Measurements from ENCODE around the gene TIMP2. TPM values are rescaled to one million over a fixed set of nuclear protein-coding genes. Genes with fewer than 3 reads are reported as not detected.

The TIMP2 gene
- polyA plus RNA-seq, 4 donors = 12.7 to 84.6 (median 44.0) TPM

- FAIRE-seq (no peak), DNase-seq (no peak)
- Histone ChIP-seq H3K4me1 (ENCODE audit: control insufficient read depth in 3 of 3, insufficient read depth in 2 of 3, low read depth in 1 of 3, low read length in 2 of 3) (no peaks in the 10 kb centered on the region), H3K27ac (ENCODE audit: low read depth in 1 of 3, low read length in 2 of 3) (peak overlapping the region in 1 of 3 donors; percentile 71), H3K4me3 (ENCODE audit: low read depth in 1 of 3, low read length in 3 of 3) (no peak overlapping the region), H3K9me3 (ENCODE audit: control insufficient read depth in 2 of 2, insufficient read depth in 1 of 2, low read depth in 1 of 2, low read length in 1 of 2) (no peaks in the 10 kb centered on the region), H3K27me3 (ENCODE audit: control insufficient read depth in 3 of 3, insufficient read depth in 3 of 3, low read length in 3 of 3) (no peaks in the 10 kb centered on the region), H3K36me3 (ENCODE audit: control insufficient read depth in 3 of 3, insufficient read depth in 2 of 3, low read depth in 1 of 3, low read length in 3 of 3) (peaks cover 19 to 85% (median 29%) of the 10 kb centered on the region in 3 donors)
- WGBS, 3 donors = 90 to 96% (median 94%) methylated on average over 18 of the region's 18 CpGs
These were observed 105.1 kb downstream of the TIMP2 start for GRCh38 chr17:78819806-78820792.

DNA sequence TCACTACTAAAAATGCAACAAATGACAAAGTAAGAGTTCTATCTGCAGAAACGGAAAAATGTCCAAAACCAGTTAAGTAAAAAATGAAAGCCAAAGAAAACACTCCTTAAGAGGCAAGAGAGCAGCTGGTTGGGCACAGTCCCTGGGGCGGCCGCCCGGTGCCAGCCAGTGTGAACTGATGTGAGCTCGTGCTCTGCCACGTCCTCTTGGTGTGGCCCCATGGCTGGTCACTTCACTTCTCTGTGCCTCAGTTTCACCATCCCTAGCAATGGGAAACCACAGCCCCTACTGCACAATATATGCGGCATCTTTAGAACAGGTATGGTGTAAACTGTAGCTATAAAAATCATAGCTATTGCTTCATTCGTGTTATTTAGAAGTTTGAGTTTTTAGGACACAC is 105.8 kb downstream of the TIMP2 start:
- Histone ChIP-seq H3K9me3 (ENCODE audit: control insufficient read depth in 2 of 2, insufficient read depth in 1 of 2, low read depth in 1 of 2, low read length in 1 of 2) (no peaks in the 10 kb centered on the region), H3K27me3 (ENCODE audit: control insufficient read depth in 3 of 3, insufficient read depth in 3 of 3, low read length in 3 of 3) (no peaks in the 10 kb centered on the region), H3K4me3 (ENCODE audit: low read depth in 1 of 3, low read length in 3 of 3) (no peak overlapping the region), H3K4me1 (ENCODE audit: control insufficient read depth in 3 of 3, insufficient read depth in 2 of 3, low read depth in 1 of 3, low read length in 2 of 3) (no peaks in the 10 kb centered on the region), H3K27ac (ENCODE audit: low read depth in 1 of 3, low read length in 2 of 3) (peak overlapping the region in 1 of 3 donors; percentile 71), H3K36me3 (ENCODE audit: control insufficient read depth in 3 of 3, insufficient read depth in 2 of 3, low read depth in 1 of 3, low read length in 3 of 3) (peaks cover 15 to 86% (median 24%) of the 10 kb centered on the region in 3 donors)
- DNase-seq (no peak), FAIRE-seq (no peak)
- 77 to 90% (median 89%) methylated on average over 8 of the region's 8 CpGs for WGBS, 3 donors

- FAIRE-seq = no peak
These were observed 106.3 kb downstream of the TIMP2 start for GRCh38 chr17:78818932-78819331.

GRCh38 chr17:78818152-78818846 is 106.9 kb downstream of the TIMP2 start:
- H3K36me3 ChIP-seq (ENCODE audit: control insufficient read depth in 3 of 3, insufficient read depth in 2 of 3, low read depth in 1 of 3, low read length in 3 of 3) = peaks cover 14 to 86% (median 20%) of the 10 kb centered on the region in 3 donors
- DNase-seq (no peak), FAIRE-seq (no peak)
- WGBS, 3 donors = 81 to 87% (median 84%) methylated on average over 19 of the region's 19 CpGs
- H3K9me3 ChIP-seq (ENCODE audit: control insufficient read depth in 2 of 2, insufficient read depth in 1 of 2, low read depth in 1 of 2, low read length in 1 of 2) = no peaks in the 10 kb centered on the region
- no peaks in the 10 kb centered on the region for H3K4me1 ChIP-seq (ENCODE audit: control insufficient read depth in 3 of 3, insufficient read depth in 2 of 3, low read depth in 1 of 3, low read length in 2 of 3)
- no peak overlapping the region for H3K4me3 ChIP-seq (ENCODE audit: low read depth in 1 of 3, low read length in 3 of 3)
- peak overlapping the region in 2 of 3 donors; percentile 12 to 14 for H3K27ac ChIP-seq (ENCODE audit: low read depth in 1 of 3, low read length in 2 of 3)
- no peaks in the 10 kb centered on the region for H3K27me3 ChIP-seq (ENCODE audit: control insufficient read depth in 3 of 3, insufficient read depth in 3 of 3, low read length in 3 of 3)

More at GRCh38 chr17:78818932-78819331, 106.3 kb downstream of the TIMP2 start:
- Histone ChIP-seq H3K27me3 (ENCODE audit: control insufficient read depth in 3 of 3, insufficient read depth in 3 of 3, low read length in 3 of 3) (no peaks in the 10 kb centered on the region), H3K4me3 (ENCODE audit: low read depth in 1 of 3, low read length in 3 of 3) (no peak overlapping the region), H3K36me3 (ENCODE audit: control insufficient read depth in 3 of 3, insufficient read depth in 2 of 3, low read depth in 1 of 3, low read length in 3 of 3) (peaks cover 16 to 86% (median 26%) of the 10 kb centered on the region in 3 donors), H3K4me1 (ENCODE audit: control insufficient read depth in 3 of 3, insufficient read depth in 2 of 3, low read depth in 1 of 3, low read length in 2 of 3) (no peaks in the 10 kb centered on the region), H3K9me3 (ENCODE audit: control insufficient read depth in 2 of 2, insufficient read depth in 1 of 2, low read depth in 1 of 2, low read length in 1 of 2) (no peaks in the 10 kb centered on the region), H3K27ac (ENCODE audit: low read depth in 1 of 3, low read length in 2 of 3) (peak overlapping the region in 2 of 3 donors; percentile 14 to 71)
- 48 to 73% (median 65%) methylated on average over 6 of the region's 6 CpGs for WGBS, 3 donors
- DNase-seq = peak in 1 of 2 donors; percentile 45

DNA sequence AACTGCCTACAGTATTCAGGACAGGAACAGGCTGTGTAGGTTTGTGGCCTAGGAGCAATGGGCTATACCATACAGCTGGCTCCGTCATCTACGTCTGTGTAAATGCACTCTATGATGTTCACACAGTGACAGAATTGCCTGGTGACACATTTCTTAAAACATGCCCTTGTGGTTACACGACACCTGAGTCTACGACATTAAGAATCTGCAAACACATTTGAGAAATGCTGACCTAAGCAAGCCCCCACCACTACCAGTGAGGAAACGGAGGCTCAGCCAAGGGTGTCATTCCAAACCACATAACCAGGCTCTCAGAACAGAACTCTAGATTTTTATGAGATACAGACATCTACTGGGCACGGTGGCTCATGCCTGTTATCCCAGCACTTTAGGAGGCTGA is 108.1 kb downstream of the TIMP2 start:
- Histone ChIP-seq H3K27ac (ENCODE audit: low read depth in 1 of 3, low read length in 2 of 3) (peak overlapping the region in 1 of 3 donors; percentile 59), H3K36me3 (ENCODE audit: control insufficient read depth in 3 of 3, insufficient read depth in 2 of 3, low read depth in 1 of 3, low read length in 3 of 3) (peaks cover 20 to 87% (median 20%) of the 10 kb centered on the region in 3 donors)
- no peak for FAIRE-seq

DNA sequence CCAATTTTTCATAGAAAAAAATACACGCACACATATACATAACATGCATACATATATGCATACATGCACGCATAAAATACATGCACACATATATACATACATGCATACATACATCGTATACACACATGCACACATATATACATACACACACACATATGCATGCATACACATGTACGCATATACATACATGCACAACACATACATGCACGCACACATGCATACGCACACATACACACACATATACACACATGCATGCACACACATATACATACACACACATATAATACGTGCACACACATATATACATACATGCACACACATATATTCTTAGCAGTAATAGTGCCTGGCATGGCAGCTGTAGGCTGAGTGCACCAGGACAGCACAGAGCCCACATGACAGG is 109.5 kb downstream of the TIMP2 start:
- H3K27ac ChIP-seq (ENCODE audit: low read depth in 1 of 3, low read length in 2 of 3) = no peak overlapping the region
- peaks cover 19 to 86% (median 23%) of the 10 kb centered on the region in 3 donors for H3K36me3 ChIP-seq (ENCODE audit: control insufficient read depth in 3 of 3, insufficient read depth in 2 of 3, low read depth in 1 of 3, low read length in 3 of 3)
- H3K27me3 ChIP-seq (ENCODE audit: control insufficient read depth in 3 of 3, insufficient read depth in 3 of 3, low read length in 3 of 3) = no peaks in the 10 kb centered on the region
- FAIRE-seq (no peak), DNase-seq (no peak)
- H3K4me3 ChIP-seq (ENCODE audit: low read depth in 1 of 3, low read length in 3 of 3) = no peak overlapping the region
- H3K9me3 ChIP-seq (ENCODE audit: control insufficient read depth in 2 of 2, insufficient read depth in 1 of 2, low read depth in 1 of 2, low read length in 1 of 2) = no peaks in the 10 kb centered on the region
- WGBS, 3 donors = 87 to 96% (median 95%) methylated on average over 7 of the region's 7 CpGs
- H3K4me1 ChIP-seq (ENCODE audit: control insufficient read depth in 3 of 3, insufficient read depth in 2 of 3, low read depth in 1 of 3, low read length in 2 of 3) = no peaks in the 10 kb centered on the region

More for the DNA sequence above, 108.1 kb downstream of the TIMP2 start:
- H3K4me1 ChIP-seq (ENCODE audit: control insufficient read depth in 3 of 3, insufficient read depth in 2 of 3, low read depth in 1 of 3, low read length in 2 of 3) = no peaks in the 10 kb centered on the region
- WGBS, 3 donors = 72 to 86% (median 75%) methylated on average over 6 of the region's 6 CpGs
- peak in 1 of 2 donors; percentile 60 for DNase-seq
- no peaks in the 10 kb centered on the region for H3K9me3 ChIP-seq (ENCODE audit: control insufficient read depth in 2 of 2, insufficient read depth in 1 of 2, low read depth in 1 of 2, low read length in 1 of 2)
- H3K4me3 ChIP-seq (ENCODE audit: low read depth in 1 of 3, low read length in 3 of 3) = no peak overlapping the region
- H3K27me3 ChIP-seq (ENCODE audit: control insufficient read depth in 3 of 3, insufficient read depth in 3 of 3, low read length in 3 of 3) = no peaks in the 10 kb centered on the region

- no peaks in the 10 kb centered on the region for H3K27me3 ChIP-seq (ENCODE audit: control insufficient read depth in 3 of 3, insufficient read depth in 3 of 3, low read length in 3 of 3)
- DNase-seq = no peak
- 77 to 93% (median 88%) methylated on average over 8 of the region's 8 CpGs for WGBS, 3 donors
- H3K9me3 ChIP-seq (ENCODE audit: control insufficient read depth in 2 of 2, insufficient read depth in 1 of 2, low read depth in 1 of 2, low read length in 1 of 2) = no peaks in the 10 kb centered on the region
- H3K4me1 ChIP-seq (ENCODE audit: control insufficient read depth in 3 of 3, insufficient read depth in 2 of 3, low read depth in 1 of 3, low read length in 2 of 3) = no peaks in the 10 kb centered on the region
- H3K36me3 ChIP-seq (ENCODE audit: control insufficient read depth in 3 of 3, insufficient read depth in 2 of 3, low read depth in 1 of 3, low read length in 3 of 3) = peaks cover 12 to 80% (median 26%) of the 10 kb centered on the region in 3 donors
- H3K27ac ChIP-seq (ENCODE audit: low read depth in 1 of 3, low read length in 2 of 3) = no peak overlapping the region
- no peak overlapping the region for H3K4me3 ChIP-seq (ENCODE audit: low read depth in 1 of 3, low read length in 3 of 3)
- no peak for FAIRE-seq
These were observed 112.3 kb downstream of the TIMP2 start for GRCh38 chr17:78812855-78813254.

GRCh38 chr17:78808163-78808562 is 117.0 kb downstream of the TIMP2 start:
- peaks cover 26 to 82% (median 33%) of the 10 kb centered on the region in 3 donors for H3K36me3 ChIP-seq (ENCODE audit: control insufficient read depth in 3 of 3, insufficient read depth in 2 of 3, low read depth in 1 of 3, low read length in 3 of 3)
- no peak overlapping the region for H3K27ac ChIP-seq (ENCODE audit: low read depth in 1 of 3, low read length in 2 of 3)
- DNase-seq (no peak), FAIRE-seq (no peak)
- no peaks in the 10 kb centered on the region for H3K9me3 ChIP-seq (ENCODE audit: control insufficient read depth in 2 of 2, insufficient read depth in 1 of 2, low read depth in 1 of 2, low read length in 1 of 2)
- H3K27me3 ChIP-seq (ENCODE audit: control insufficient read depth in 3 of 3, insufficient read depth in 3 of 3, low read length in 3 of 3) = no peaks in the 10 kb centered on the region
- H3K4me1 ChIP-seq (ENCODE audit: control insufficient read depth in 3 of 3, insufficient read depth in 2 of 3, low read depth in 1 of 3, low read length in 2 of 3) = no peaks in the 10 kb centered on the region
- H3K4me3 ChIP-seq (ENCODE audit: low read depth in 1 of 3, low read length in 3 of 3) = no peak overlapping the region
- 75 to 90% (median 80%) methylated on average over 4 of the region's 4 CpGs for WGBS, 3 donors
